NCI-H2196 (cell line): ENCODE data around the gene CD37.
"Not testable (repeated sequence)": the region's sequence is repeated elsewhere in the genome, so short reads cannot be mapped to it uniquely, and the experiment has no call there.

Source experiments
- DNase-seq: peaks from one replicate; lab custom pipeline; 2025; ENCODE audit not compliant: unreplicated experiment; lab: John Stamatoyannopoulos, UW

CD37 gene, protein sequence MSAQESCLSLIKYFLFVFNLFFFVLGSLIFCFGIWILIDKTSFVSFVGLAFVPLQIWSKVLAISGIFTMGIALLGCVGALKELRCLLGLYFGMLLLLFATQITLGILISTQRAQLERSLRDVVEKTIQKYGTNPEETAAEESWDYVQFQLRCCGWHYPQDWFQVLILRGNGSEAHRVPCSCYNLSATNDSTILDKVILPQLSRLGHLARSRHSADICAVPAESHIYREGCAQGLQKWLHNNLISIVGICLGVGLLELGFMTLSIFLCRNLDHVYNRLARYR

DNA sequence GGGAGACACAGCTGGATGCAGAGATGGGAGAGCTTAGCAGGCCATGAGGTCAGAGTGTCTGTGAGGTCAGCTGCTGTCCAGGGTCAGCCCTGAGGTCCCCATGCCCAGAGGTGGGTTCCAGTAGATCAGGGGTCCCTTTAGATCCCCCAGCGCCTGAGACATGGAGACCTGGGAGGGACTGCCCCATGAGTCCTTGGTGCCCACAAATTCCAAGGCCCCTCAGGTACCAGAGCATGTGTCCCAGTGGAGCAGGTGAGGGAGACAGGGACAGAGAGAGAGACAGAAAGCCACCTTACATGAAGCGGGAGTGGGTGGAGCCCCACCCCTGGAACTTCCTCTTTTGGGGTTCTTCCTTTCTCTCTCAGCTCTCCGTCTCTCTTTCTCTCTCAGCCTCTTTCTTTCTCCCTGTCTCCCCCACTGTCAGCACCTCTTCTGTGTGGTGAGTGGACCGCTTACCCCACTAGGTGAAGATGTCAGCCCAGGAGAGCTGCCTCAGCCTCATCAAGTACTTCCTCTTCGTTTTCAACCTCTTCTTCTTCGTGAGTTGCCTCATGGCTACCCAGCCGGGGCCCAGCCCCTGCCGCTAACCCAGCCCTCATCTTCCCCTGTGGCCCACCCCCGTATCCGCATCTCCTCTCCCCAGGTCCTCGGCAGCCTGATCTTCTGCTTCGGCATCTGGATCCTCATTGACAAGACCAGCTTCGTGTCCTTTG is at the start of gene CD37:
CD37 (plus strand) TSS at position 336 of the 713 bp plus-strand sequence; CDS start at position 471, 135 bp downstream.
- no peak for DNase-seq

DNA sequence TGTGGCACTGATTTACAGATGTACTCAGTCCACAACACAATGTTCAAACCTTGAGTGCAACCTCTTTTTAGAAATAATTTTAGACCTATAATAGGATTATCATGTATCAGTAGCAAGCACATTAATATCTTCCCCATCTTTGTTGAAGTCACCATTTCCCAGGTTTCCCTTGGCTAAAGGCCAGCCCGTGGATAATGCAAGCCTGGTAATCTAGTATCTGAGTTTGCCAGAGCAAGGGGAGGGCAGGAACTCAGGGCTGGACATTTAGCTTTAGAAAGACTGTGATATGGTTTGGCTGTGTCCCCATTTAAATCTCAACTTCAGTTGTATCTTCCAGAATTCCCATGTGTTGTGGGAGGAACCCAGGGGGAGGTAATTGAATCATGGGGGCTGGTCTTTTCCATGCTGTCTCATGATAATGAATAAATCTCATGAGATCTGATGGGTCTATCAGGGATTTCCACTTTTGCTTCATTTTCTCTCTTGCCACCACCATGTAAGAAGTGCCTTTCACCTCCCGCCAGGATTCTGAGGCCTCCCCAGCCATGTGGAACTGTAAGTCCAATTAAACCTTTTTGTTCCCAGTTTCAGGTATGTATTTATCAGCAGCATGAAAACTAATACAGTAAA is 48.0 kb upstream of the CD37 start:
- no peak for DNase-seq

DNA sequence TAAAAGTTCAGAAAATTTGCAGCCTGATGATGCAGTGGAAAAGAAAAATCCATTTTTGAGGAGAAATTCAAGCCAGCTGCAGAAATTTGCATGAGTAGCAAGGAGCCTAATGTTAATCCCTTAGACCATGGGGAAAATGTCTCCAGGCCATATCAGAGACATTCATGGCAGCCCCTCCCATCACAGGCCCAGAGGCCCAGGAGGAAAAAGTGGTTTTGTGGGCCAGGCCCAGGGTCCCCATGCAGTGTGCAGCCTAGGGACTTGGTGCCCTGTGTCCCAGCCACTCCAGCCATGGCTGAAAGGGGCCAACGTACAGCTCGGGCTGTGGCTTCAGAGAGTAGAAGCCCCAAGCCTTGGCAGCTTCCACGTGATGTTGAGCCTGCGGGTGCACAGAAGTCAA is 47.0 kb upstream of the CD37 start:
- DNase-seq = not testable (repeated sequence)

DNA sequence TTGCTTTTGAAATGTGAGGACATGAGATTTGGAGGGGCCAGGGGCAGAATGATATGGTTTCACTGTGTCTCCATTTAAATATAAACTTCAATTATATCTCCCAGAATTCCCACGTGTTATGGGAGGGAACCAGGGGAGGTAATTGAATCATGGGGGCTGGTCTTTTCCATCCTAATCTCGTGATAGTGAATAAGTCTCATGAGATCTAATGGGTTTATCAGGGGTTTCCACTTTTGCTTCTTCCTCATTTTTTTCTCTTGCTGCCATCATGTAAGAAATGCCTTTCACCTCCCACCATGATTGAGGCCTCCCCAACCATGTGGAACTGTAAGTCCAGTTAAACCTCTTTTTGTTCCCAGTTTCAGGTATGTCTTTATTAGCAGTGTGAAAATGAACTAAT is 45.9 kb upstream of the CD37 start:
- not testable (repeated sequence) for DNase-seq

DNA sequence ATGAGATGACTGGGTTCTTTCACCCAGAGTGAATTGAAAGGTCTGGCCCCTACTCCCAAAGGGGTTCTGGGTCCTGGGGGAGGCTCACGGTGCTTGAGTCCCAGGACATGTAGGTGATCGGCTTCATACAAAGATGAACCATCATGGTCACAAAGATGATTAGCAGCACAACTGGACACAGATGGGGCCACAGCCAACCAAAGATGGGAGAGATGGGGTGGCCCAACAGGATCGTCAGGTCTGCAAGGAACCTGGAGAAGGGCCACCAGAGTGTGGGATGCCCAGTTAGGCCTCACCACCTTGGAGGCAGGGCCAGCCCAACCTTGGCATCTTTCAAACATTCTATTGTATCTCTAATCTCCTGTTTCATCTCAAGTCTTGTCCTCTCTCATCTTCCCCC is 44.7 kb upstream of the CD37 start:
- no peak for DNase-seq

DNA sequence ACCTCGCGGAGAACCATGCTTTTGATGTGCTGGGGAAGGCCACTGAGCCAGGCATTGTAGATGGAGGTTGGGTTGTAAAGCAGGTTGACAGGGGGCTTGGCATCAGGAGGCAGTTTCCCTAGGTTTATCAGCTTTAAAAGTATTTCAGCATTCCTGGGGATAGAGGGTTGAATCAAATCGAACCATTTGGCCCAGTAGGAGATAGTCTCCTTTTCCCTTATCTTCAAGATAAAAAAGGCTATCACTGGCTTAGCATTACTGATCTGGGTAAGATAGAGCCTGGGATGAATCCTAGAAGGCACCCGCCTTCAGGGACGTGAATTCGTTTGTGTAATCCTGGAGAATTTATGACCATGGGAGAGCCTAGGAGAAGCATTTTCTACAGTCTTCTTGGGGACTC is 40.8 kb upstream of the CD37 start:
- no peak for DNase-seq

DNA sequence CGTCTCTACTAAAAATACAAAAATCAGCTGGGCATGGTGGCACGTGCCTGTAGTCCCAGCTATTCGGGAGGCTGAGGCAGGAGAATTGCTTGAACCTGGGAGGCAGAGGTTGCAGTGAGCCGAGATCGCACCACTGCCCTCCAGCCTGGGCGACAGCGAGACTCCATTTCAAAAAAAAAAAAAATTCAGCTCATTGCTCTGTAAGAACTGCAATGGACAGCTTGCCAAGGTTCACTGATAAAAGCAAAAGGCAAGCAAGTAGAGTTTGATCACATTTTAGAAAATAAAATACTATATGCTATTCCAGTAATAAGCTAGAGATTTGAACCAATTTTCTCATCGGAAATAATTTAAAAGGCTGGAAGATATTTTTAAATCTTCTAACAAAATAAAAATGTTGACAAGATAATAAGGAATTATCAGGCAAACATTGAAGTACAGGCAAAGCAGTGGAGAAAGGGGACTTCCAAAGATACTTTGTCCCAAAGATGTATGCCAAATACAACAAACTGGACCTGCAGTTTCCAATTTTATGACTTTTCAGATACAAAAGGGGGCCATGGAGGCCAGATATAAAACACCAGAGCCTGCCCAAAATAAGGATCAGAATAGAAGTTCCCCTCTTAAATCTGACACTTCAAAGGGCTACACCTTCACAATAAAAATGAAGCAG is 39.9 kb upstream of the CD37 start:
- DNase-seq = no peak

DNA sequence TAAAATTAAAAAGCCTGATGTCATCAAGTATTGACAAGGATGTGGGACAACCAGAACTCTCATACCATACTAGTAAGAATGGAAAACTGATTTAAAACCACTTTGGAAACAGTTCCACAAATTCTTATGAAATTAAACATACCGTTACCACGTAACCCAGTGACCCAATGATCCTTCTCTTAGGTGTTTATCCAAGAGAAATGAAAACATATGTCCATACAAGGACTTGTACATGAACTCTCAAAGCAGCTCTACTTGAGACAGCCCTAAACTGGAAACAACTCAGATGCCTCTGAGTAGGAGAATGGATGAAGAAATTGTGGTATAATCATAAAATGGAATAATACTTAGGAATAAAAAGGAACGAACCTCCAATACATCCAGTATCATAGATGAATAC is 37.8 kb upstream of the CD37 start:
- no peak for DNase-seq

DNA sequence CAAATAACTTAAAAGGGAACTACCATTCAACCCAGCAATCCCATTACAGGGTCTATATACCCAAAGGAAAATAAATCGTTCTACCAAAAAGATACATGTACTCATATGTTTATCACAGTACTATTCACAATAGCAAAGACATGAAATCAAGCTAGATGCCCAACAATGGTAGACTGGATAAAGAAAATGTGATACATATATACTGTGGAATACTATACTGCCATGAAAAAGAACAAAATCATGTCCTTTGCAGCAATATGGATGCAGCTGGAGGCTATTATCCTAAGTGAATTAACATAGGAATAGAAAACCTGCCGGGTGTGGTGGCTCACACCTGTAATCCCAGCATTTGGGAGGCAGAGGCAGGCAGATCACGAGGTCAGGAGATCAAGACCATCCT is 36.6 kb upstream of the CD37 start:
- DNase-seq = not testable (repeated sequence)

DNA sequence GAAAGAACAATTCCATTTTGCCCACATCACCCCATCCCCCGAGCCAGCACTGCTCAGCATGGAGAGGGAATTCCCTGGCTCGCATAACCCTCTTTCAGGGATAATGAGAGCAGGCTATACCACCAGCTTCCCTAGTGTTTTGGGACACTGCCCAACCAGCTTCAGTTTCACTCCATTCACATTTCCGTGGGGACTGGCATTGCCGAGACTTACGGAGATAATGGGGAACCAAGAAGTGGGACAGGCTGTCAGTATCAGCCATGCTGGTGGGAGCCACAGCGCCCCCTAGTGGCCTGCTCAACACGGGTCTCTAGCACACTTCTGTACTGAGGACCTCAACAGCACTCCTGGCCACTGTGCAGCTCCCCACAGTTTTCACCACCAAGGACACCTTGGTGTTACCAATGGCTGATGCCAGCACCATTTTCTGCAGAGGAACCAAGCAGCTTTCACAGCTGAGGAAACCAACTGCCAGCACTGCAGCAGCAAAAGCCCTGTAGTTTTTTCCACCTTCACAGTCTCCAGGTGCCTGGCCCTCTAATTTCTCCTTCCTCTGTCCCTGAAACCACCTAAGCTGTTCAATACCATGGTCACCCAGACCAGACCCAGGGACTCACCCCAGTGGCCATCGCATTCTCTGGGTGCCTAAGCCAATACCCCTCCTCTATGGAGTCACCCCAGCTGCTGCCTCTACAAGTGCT is 33.9 kb upstream of the CD37 start:
- DNase-seq = peak; percentile 49

DNA sequence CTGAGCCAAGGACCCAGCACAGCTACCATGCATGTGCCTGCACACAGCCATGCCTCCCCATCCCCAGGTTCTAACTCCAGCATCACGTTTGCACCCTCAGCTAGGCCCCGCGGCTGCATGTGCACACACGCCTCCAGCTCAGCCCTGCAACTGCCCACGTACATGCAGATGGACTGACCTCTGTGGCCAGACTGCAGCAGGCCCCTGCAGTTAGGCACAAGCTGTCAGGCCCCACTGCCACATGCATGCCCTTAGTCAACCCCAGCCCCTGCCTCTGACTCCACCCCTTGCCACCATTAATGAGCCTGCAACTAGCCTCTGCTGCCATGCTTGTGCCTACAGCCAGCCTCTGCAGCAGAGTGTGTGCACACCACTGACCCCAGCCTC is 33.3 kb upstream of the CD37 start:
- no peak for DNase-seq

DNA sequence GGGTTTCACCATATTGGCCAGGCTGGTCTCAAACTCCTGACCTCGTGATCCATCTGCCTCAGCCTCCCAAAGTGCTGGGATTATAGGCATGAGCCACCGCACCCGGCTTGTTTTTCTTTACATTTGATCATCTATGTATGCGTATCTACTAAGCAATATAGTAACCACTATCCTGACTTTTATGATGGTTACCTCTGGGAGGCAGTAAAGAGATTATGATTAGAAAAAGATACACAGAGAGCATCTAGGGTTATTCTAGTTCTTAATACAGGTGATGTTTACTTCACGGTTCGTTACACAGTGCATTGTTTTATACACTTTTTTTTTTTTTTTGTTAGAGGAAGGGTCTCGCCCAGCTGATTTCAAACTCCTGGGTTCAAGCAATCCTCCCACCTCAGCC is 28.5 kb upstream of the CD37 start:
- not testable (repeated sequence) for DNase-seq

DNA sequence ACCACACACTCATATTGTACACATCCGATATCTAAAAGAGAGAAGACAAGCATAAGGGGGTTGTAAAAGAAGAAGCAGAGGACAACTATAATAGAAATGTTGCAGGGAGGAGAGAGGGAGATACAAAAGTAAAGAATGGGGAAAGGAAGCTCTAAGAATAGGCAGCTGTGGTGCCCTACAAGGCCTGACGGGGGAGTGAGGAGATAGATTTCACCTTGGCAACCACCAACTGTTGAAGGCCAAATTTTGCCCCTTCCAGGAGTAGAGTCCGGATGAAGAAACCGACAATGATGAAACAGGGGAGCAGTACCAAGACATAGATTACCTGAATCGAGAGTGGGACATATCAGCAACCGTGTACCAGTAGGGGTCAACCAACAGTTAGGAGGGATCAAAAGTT is 26.1 kb upstream of the CD37 start:
- no peak for DNase-seq

DNA sequence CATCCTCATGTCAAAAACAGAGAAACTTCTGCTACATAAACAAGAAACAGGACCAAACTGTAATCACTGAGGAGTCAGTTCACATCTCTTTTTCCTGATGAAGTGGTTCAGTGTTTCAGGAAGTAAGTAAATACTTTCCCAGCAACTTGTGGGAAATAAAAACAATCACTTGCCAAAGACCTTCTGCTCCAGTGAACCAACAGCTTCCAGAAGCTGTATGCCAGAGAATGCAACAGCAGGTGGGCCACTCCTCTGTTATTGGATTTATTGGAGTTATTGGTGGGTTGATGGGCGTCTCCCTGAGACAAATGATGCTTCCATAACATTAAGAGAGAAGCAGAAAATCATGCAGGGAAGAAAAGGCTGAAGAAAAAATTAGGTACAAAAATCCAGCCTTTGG is 20.1 kb upstream of the CD37 start:
- no peak for DNase-seq

DNA sequence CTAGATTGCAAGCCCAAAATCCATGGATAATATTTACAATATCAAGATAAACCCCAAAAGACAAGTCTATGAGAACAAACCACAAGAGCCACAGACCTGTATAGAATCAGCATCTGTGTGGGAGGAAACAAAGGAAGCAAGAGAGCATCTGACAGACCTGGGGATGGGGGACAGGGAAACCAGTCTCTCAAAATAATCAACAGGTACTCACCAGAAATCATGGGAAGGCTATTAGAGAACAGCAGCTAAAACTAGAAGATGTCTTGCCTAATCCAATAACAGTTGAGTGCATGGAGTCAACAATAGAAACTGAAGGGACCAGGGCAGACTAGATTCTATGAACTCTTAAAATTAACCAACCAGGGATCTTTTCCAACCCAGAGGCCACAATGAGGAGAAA is 18.9 kb upstream of the CD37 start:
- DNase-seq = no peak

DNA sequence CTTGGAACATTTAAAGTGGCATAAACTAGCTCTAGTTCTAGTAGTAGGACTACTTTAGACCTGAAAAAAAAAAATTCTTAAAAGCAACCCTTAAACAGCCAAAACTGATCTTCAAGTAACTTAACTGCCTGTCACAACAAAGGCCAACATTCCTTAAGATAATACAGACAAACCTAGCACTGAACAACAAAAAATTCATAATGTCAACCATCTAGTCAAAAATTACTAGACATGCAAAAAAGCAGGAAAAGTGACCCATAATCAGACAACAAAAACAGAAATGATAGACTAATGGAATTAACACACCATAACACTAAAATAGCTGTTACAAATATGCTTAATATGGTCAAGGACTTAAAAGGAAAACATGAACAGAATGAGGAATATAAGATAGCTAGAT is 16.9 kb upstream of the CD37 start:
- no peak for DNase-seq

DNA sequence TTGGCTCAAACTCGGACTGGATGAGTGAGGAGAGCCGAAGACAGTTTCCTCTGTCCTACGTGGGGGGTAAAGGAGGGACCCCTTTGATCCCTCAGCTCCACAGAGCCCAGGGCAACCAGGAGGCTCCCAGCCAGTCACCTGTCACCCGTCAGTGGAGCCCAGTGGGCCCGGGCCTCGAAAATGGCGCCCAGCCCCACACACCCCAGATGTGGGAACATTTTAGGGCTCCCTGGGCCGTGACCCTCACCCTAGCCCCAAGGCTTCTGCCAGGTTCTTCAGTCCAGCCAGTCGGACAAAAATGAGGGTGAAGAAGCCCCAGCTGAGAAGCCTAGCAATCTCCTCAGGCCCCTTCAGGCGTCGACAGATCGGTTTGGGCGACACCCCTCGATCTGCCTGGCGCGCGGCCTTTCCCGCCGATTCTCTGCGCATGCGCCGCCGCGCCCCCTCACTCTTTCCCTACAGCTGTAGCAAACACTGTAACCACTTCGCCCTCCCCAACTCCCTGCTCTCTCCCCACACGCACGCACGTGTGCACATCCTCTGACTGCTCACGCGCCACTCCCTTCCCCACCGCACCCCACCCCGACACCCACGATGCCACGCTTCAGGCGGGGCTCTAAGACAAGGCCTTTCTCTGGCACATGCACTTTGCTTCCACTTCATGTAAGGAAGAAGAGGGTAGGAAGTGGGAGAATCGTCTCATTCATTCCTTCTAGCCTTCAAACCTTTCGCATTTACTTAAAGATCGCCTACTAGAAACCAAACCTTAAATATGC is 10.2 kb upstream of the CD37 start, which contains the start of gene SLC6A16:
SLC6A16 (minus strand) TSS at position 391 of the 776 bp plus-strand sequence. CDS start 13,844 bp downstream, outside the sequence.
- DNase-seq = no peak

DNA sequence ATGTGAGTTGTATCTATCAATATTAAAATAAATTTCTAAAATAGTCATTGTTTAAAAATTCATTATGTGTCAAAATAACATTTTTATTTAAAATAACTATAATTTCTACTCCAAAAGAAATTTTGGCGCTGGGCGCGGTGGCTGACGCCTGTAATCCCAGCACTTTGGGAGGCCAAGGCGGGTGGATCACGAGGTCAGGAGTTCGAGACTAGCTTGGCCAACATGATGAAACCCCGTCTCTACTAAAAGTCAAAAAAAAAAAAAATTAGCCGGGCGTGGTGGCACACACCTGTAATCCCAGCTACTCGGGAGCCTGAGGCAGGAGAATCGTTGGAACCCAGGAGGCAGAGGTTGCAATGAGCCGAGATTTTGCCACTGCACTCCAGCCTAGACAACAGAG is 9.4 kb upstream of the CD37 start:
- DNase-seq = not testable (repeated sequence)

DNA sequence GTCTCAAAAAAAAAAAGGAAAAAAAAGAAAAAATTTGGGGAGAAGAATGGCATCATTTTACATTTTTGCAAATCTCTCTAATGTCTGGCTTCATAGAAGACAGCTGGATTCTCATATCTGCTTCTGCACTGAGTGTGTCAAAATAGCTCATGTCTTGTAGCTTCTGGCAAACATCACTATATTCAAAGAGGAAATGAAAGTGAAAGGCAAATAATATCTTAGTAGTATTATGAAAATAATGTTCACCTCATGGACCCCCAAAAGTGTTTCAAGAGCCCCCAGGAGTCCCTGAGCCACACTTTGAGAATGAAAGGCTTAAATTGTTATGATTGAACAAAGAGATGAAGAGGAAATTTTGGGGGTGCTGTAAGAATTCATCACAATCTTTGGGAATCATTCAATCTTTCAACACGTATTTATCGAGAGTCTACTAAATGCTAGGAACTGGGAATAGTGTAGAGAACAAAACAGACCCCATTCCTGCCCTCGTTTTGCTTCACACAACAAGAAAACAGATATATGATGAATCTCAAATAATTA is 9.0 kb upstream of the CD37 start:
- DNase-seq = no peak
